ENCODE measurements around the gene LRRC3B. TPM values are rescaled to one million over a fixed set of nuclear protein-coding genes. Genes with fewer than 3 reads are reported as not detected.
"Not testable (repeated sequence)": the region's sequence is repeated elsewhere in the genome, so short reads cannot be mapped to it uniquely, and the experiment has no call there.

LRRC3B gene
- total RNA-seq, 1 donor from 2014 or later: 0.54 TPM

- Mint-ChIP-seq H3K4me1 (no peaks in the 10 kb centered on the region), H3K36me3 (ENCODE audit: low read depth) (no peaks in the 10 kb centered on the region), H3K27ac (ENCODE audit: unreplicated experiment) (no peak overlapping the region), H3K4me3 (no peak overlapping the region), H3K27me3 (ENCODE audit: low read depth) (no peaks in the 10 kb centered on the region), H3K9me3 (no peaks in the 10 kb centered on the region)
- TF ChIP-seq CTCF (conservative IDR thresholded peaks at IDR 0.05): no peak
- DNase-seq (ENCODE audit: low read depth, low spot score): no peak
Measured at GRCh38 chr3:26589678-26590077, 32.9 kb upstream of the LRRC3B start.

DNA sequence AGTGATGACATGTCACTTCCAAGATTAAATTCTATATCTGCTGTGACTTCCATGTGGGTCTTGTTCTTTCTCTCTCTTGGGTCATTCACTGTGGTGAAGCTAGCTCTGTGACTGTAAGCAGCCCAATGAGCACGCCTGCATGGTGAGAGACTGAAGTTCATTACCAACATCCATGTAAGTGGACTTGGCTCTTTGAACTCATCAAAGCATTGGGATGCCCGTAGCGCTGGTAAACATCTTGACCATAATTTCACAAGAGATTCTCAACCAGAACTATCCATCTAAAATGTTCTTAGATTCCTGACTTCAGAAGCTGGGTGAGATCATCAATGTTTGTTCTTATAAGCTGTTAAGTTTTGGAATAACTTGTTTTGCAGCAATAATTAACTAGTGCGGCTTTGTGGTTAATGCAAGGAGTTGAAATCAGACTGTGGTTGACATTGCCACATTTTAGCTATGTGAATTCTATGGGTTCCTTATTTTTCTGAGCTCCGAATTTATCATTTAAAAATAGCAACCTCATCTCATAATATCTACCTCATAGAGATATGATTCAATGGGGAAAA, 31.6 kb upstream of the LRRC3B start:
- Mint-ChIP-seq H3K27ac (ENCODE audit: unreplicated experiment) (no peak overlapping the region), H3K36me3 (ENCODE audit: low read depth) (no peaks in the 10 kb centered on the region), H3K4me1 (no peaks in the 10 kb centered on the region)

DNA sequence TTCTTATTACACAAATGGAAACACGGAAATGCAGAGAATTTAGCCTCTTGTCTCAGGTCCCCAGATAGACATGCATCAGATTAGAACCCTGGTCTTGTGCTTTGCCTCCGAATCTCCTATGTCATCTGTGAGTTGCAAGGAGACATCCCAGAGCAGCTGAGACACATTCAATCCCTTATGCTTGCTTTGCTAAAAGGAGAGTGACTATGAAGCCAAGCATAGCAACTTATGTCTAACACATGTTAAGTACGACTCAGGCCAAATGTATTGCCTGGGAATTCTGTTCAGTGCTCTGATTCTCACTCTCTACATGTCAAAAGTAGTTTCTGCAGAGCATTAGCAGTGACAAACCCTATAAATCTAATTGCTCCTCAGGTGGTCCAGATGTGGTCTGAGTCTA, 30.6 kb upstream of the LRRC3B start:
- DNase-seq (ENCODE audit: low read depth, low spot score): no peak
- no peaks in the 10 kb centered on the region for H3K9me3 Mint-ChIP-seq
- H3K4me1 Mint-ChIP-seq: no peaks in the 10 kb centered on the region
- no peak for TF ChIP-seq CTCF (conservative IDR thresholded peaks at IDR 0.05)
- H3K36me3 Mint-ChIP-seq (ENCODE audit: low read depth): no peaks in the 10 kb centered on the region
- H3K4me3 Mint-ChIP-seq: no peak overlapping the region
- no peaks in the 10 kb centered on the region for H3K27me3 Mint-ChIP-seq (ENCODE audit: low read depth)
- no peak overlapping the region for H3K27ac Mint-ChIP-seq (ENCODE audit: unreplicated experiment)

More for the DNA sequence above, 31.6 kb upstream of the LRRC3B start:
- DNase-seq (ENCODE audit: low read depth, low spot score): no peak
- Mint-ChIP-seq H3K4me3 (no peak overlapping the region), H3K9me3 (no peaks in the 10 kb centered on the region), H3K27me3 (ENCODE audit: low read depth) (no peaks in the 10 kb centered on the region)
- no peak for TF ChIP-seq CTCF (conservative IDR thresholded peaks at IDR 0.05)

- Mint-ChIP-seq H3K9me3 (no peaks in the 10 kb centered on the region), H3K4me1 (no peaks in the 10 kb centered on the region), H3K36me3 (ENCODE audit: low read depth) (no peaks in the 10 kb centered on the region)
Measured at GRCh38 chr3:26592451-26592850, 30.1 kb upstream of the LRRC3B start.

DNA sequence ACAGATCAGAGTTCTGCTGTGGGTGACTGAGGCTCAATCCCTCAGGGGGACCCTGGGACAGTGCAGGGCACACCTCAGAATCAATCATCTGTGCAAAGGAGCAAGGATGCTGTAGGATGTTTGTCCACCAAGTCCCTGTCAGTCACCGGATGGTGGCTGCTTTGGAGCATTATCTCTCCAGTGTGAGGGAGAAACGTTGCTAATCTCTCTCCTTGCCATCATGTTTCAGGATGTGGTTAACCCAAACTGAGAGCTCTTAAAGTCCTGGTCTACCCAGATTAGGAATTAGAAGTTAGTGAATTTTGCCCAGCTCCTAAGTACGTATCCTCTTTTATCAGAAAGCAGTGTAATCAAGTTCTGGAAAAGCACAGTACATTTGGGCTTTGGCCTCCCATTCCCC, 26.2 kb upstream of the LRRC3B start:
- Mint-ChIP-seq H3K27ac (ENCODE audit: unreplicated experiment) (no peak overlapping the region), H3K4me1 (no peaks in the 10 kb centered on the region), H3K4me3 (no peak overlapping the region), H3K9me3 (no peaks in the 10 kb centered on the region), H3K36me3 (ENCODE audit: low read depth) (no peaks in the 10 kb centered on the region), H3K27me3 (ENCODE audit: low read depth) (no peaks in the 10 kb centered on the region)
- DNase-seq (ENCODE audit: low read depth, low spot score): no peak
- TF ChIP-seq CTCF (conservative IDR thresholded peaks at IDR 0.05): no peak

More at GRCh38 chr3:26592451-26592850, 30.1 kb upstream of the LRRC3B start:
- no peak for TF ChIP-seq CTCF (conservative IDR thresholded peaks at IDR 0.05)
- no peak overlapping the region for H3K27ac Mint-ChIP-seq (ENCODE audit: unreplicated experiment)
- H3K4me3 Mint-ChIP-seq: no peak overlapping the region
- no peak for DNase-seq (ENCODE audit: low read depth, low spot score)
- H3K27me3 Mint-ChIP-seq (ENCODE audit: low read depth): no peaks in the 10 kb centered on the region

DNA sequence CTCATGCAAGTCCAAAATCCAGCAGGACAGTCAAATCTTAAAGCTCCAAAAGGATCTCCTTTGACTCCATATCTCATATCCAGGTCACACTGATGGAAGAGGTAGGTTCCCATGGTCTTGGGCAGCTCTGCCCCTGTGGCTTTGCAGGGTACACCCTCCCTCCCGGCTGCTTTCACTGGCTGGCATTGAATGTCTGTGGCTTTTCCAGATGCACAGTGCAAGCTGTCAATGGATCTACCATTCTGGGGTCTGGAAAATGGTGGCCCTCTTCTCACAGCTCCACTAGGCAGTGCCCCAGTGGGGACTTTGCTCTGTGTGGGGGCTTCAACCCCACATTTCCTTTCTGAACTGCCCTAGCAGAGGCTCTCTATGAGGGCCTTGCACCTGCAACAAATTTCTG, 19.3 kb upstream of the LRRC3B start:
- H3K4me3 Mint-ChIP-seq; H3K4me1 Mint-ChIP-seq; H3K36me3 Mint-ChIP-seq (ENCODE audit: low read depth); DNase-seq (ENCODE audit: low read depth, low spot score); H3K27ac Mint-ChIP-seq (ENCODE audit: unreplicated experiment); H3K27me3 Mint-ChIP-seq (ENCODE audit: low read depth): not testable (repeated sequence)
- peaks cover 13% of the 10 kb centered on the region for H3K9me3 Mint-ChIP-seq

GRCh38 chr3:26603771-26604170, 18.8 kb upstream of the LRRC3B start:
- H3K9me3 Mint-ChIP-seq: peaks cover 13% of the 10 kb centered on the region
- H3K4me3 Mint-ChIP-seq; H3K27ac Mint-ChIP-seq (ENCODE audit: unreplicated experiment); DNase-seq (ENCODE audit: low read depth, low spot score); H3K36me3 Mint-ChIP-seq (ENCODE audit: low read depth); H3K27me3 Mint-ChIP-seq (ENCODE audit: low read depth); H3K4me1 Mint-ChIP-seq: not testable (repeated sequence)
